ENCODE data around the gene SRP9.

GRCh38 chr1:225748529-225748928 lies 29.1 kb upstream of the SRP9 start:
- TF ChIP-seq EZH2 (IDR thresholded peaks at IDR 0.05; ENCODE audit: borderline replicate concordance, low read depth, low read length, severe bottlenecking), result no peak
- TF ChIP-seq, protein P1, sequence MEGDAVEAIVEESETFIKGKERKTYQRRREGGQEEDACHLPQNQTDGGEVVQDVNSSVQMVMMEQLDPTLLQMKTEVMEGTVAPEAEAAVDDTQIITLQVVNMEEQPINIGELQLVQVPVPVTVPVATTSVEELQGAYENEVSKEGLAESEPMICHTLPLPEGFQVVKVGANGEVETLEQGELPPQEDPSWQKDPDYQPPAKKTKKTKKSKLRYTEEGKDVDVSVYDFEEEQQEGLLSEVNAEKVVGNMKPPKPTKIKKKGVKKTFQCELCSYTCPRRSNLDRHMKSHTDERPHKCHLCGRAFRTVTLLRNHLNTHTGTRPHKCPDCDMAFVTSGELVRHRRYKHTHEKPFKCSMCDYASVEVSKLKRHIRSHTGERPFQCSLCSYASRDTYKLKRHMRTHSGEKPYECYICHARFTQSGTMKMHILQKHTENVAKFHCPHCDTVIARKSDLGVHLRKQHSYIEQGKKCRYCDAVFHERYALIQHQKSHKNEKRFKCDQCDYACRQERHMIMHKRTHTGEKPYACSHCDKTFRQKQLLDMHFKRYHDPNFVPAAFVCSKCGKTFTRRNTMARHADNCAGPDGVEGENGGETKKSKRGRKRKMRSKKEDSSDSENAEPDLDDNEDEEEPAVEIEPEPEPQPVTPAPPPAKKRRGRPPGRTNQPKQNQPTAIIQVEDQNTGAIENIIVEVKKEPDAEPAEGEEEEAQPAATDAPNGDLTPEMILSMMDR (IDR thresholded peaks at IDR 0.05; ENCODE audit: borderline replicate concordance, extremely low read depth, low read length, poor library complexity, severe bottlenecking), result no peak
